GM23338 (cell line): Measurements from ENCODE around the gene NPAP1. TPM values are rescaled to one million over a fixed set of nuclear protein-coding genes. Genes with fewer than 3 reads are reported as not detected.

Source experiments
- ATAC-seq: fragments of 200-7000 bp; cut with Tn5 transposase; 3 replicates; pipeline ENCODE4 v1.9.1; 2020
- DNase-seq: peaks from one replicate; pipeline ENCODE4 v3.0.0-alpha.2; 2015; ENCODE audit warnings: low spot score
- H2AFZ ChIP-seq: fragments of 200-600 bp; sonication (generic); 2 replicates; pipeline ENCODE4 v1.8.0; 2016; ENCODE audit warnings: antibody characterized with exemption, mild to moderate bottlenecking, moderate library complexity
- H3F3A ChIP-seq: fragments of 200-600 bp; sonication (generic); replicated peaks from 2 replicates; pipeline ENCODE4 v1.8.0; 2017; ENCODE audit warnings: antibody characterized with exemption, mixed run types, low read depth
- H3K27ac ChIP-seq: fragments of 200-600 bp; sonication (generic); 2 replicates; pipeline ENCODE4 v1.6.1; 2016; ENCODE audit warnings: low read depth
- H3K27me3 ChIP-seq: fragments of 200-600 bp; sonication (generic); 2 replicates; pipeline ENCODE4 v1.8.0; 2016; ENCODE audit warnings: mild to moderate bottlenecking, mixed run types, moderate library complexity; ENCODE audit not compliant: insufficient read depth
- H3K36me3 ChIP-seq: fragments of 200-600 bp; sonication (generic); 2 replicates; pipeline ENCODE4 v1.8.0; 2016; ENCODE audit warnings: mild to moderate bottlenecking; ENCODE audit not compliant: insufficient read depth
- H3K4me1 ChIP-seq: fragments of 200-600 bp; sonication (generic); 2 replicates; pipeline ENCODE4 v1.8.0; 2016; ENCODE audit warnings: mild to moderate bottlenecking, moderate library complexity; ENCODE audit not compliant: insufficient read depth
- H3K4me2 ChIP-seq: fragments of 200-600 bp; sonication (generic); 2 replicates; pipeline ENCODE4 v1.7.1; 2017; ENCODE audit warnings: mixed run types
- H3K4me3 ChIP-seq: fragments of 200-600 bp; sonication (generic); 2 replicates; pipeline ENCODE4 v1.6.1; 2016; ENCODE audit warnings: mixed run types
- H3K79me2 ChIP-seq: fragments of 200-600 bp; sonication (generic); replicated peaks from 2 replicates; pipeline ENCODE4 v1.8.0; 2017; ENCODE audit warnings: mild to moderate bottlenecking; ENCODE audit not compliant: insufficient read depth
- H3K9me2 ChIP-seq: fragments of 200-600 bp; sonication (generic); 2 replicates; pipeline ENCODE4 v1.8.0; 2017; ENCODE audit not compliant: insufficient read depth
- H4K20me1 ChIP-seq: fragments of 200-600 bp; sonication (generic); replicated peaks from 2 replicates; pipeline ENCODE4 v1.8.0; 2017; ENCODE audit warnings: mild to moderate bottlenecking; ENCODE audit not compliant: insufficient read depth
- H3K27ac Mint-ChIP-seq: 2 replicates; pipeline ENCODE4 v1.8.0; 2020; ENCODE audit warnings: inconsistent platforms, mild to moderate bottlenecking, moderate library complexity, mixed read lengths
- H3K27me3 Mint-ChIP-seq: 3 replicates; pipeline ENCODE4 v1.8.0; 2022; ENCODE audit warnings: low read depth, mild to moderate bottlenecking, moderate library complexity, mixed read lengths, inconsistent platforms; ENCODE audit not compliant: insufficient read depth, poor library complexity
- H3K36me3 Mint-ChIP-seq: 3 replicates; pipeline ENCODE4 v1.8.0; 2021; ENCODE audit warnings: low read depth, mild to moderate bottlenecking, inconsistent platforms, moderate library complexity, mixed read lengths
- H3K4me1 Mint-ChIP-seq: 3 replicates; pipeline ENCODE4 v1.8.0; 2020; ENCODE audit warnings: mild to moderate bottlenecking, inconsistent platforms, mixed read lengths
- H3K4me3 Mint-ChIP-seq: 3 replicates; pipeline ENCODE4 v1.8.0; 2021; ENCODE audit warnings: moderate library complexity, mild to moderate bottlenecking, inconsistent platforms, mixed read lengths
- H3K9me3 Mint-ChIP-seq: 3 replicates; pipeline ENCODE4 v1.8.0; 2020; ENCODE audit warnings: moderate library complexity, mild to moderate bottlenecking, inconsistent platforms, mixed read lengths
- CREB1 ChIP-seq: fragments of 250-450 bp; sonication (Bioruptor Pico); IDR thresholded peaks from 2 replicates; pipeline ENCODE4 v1.5.0; 2020; ENCODE audit warnings: low read depth, mild to moderate bottlenecking, moderate library complexity
- CTCF ChIP-seq, 2 experiments: fragments of 200-600 bp in 1 of 2; sonication (generic) in 1 of 2; conservative IDR thresholded peaks; 2 replicates each; pipeline versions ENCODE4 v1.5.1 to v1.6.1; 2016 to 2017; ENCODE audit warnings: antibody characterized with exemption in 2 of 2, low read depth in 2 of 2, mild to moderate bottlenecking in 2 of 2, moderate library complexity in 1 of 2
- ETS1 ChIP-seq: IDR thresholded peaks from 2 replicates; pipeline ENCODE4 v1.6.1; 2016; ENCODE audit warnings: antibody characterized with exemption
- EZH2 ChIP-seq: fragments of 200-600 bp; sonication (generic); IDR thresholded peaks from one replicate; pipeline ENCODE4 v1.8.0; 2017; ENCODE audit warnings: antibody characterized with exemption, mild to moderate bottlenecking, low read depth; ENCODE audit not compliant: unreplicated experiment
- EZH2phosphoT487 ChIP-seq: fragments of 200-600 bp; sonication (generic); IDR thresholded peaks from one replicate; pipeline ENCODE4 v1.8.1; 2018; ENCODE audit warnings: antibody characterized with exemption; ENCODE audit not compliant: unreplicated experiment
- JUNB ChIP-seq: IDR thresholded peaks from one replicate; pipeline ENCODE4 v1.6.1; 2016; ENCODE audit warnings: antibody characterized with exemption; ENCODE audit not compliant: unreplicated experiment
- NANOG ChIP-seq: IDR thresholded peaks from 2 replicates; pipeline ENCODE4 v1.6.1; 2016; ENCODE audit warnings: antibody characterized with exemption, borderline replicate concordance
- POLR2AphosphoS5 ChIP-seq: IDR thresholded peaks from 2 replicates; pipeline ENCODE4 v1.6.1; 2016; ENCODE audit warnings: antibody characterized with exemption, low read depth
- REST ChIP-seq: IDR thresholded peaks from one replicate; pipeline ENCODE4 v1.6.1; 2018; ENCODE audit warnings: antibody characterized with exemption; ENCODE audit not compliant: unreplicated experiment
- STAT1 ChIP-seq: IDR thresholded peaks from one replicate; pipeline ENCODE4 v1.6.1; 2016; ENCODE audit warnings: antibody characterized with exemption; ENCODE audit not compliant: unreplicated experiment
- ZNF114 ChIP-seq: fragments of 250-450 bp; sonication (Bioruptor Pico); IDR thresholded peaks from 2 replicates; pipeline ENCODE4 v1.5.0; 2020; ENCODE audit warnings: mild to moderate bottlenecking, moderate library complexity
- ZNF331 ChIP-seq: fragments of 250-450 bp; sonication (Bioruptor Pico); IDR thresholded peaks from 2 replicates; pipeline ENCODE4 v1.5.0; 2020; ENCODE audit warnings: low read depth, mild to moderate bottlenecking, moderate library complexity
- polyA plus RNA-seq: library from polyadenylated mRNA; unstranded; fragments of >200 nt; fragmentation: Nextera tagmentation; extraction: Ambion mirVana; gene quantifications from 2 replicates; pipeline ENCODE4 v1.2.1, GENCODE V29; 2016
- total RNA-seq: library from RNA; depleted of rRNA; stranded (reverse); fragments of >200 nt; shearing (Covaris generic); gene quantifications from 2 replicates; pipeline ENCODE4 v1.2.3, GENCODE V29; 2014
- TF ChIP-seq, protein P1 (sequence below): fragments of 250-450 bp; sonication (Bioruptor Pico); IDR thresholded peaks from 2 replicates; pipeline ENCODE4 v1.5.0; 2020; ENCODE audit warnings: mild to moderate bottlenecking, moderate library complexity

NPAP1 gene
- total and polyA plus RNA-seq, 2 experiments from 2014 or later = 0.10 to 0.24 TPM

DNA sequence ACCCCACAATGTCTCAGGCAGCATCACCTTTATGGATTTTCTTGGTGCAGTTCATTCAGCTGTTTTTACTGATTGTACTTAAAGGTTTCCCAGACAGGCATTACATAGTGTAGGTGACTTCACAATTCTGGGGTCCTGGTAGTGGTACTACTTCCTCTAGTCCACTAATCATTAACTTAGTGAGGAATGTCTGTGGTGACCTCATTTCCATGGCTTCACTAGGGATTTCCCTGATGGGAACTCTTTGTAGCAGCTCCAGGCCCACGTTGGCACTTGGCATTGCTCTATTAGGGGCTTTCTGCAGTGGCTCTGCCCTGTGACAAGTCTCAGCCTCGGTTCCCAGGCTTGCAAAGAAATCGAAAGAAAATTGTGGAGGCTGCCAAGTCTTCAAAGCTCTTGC lies 48.1 kb upstream of the NPAP1 start:
- Mint-ChIP-seq H3K9me3 (peaks cover 76% of the 10 kb centered on the region), H3K4me1 (no peaks in the 10 kb centered on the region), H3K36me3 (peaks cover 11% of the 10 kb centered on the region), H3K27ac (no peak overlapping the region), H3K27me3 (peaks cover 2% of the 10 kb centered on the region), H3K4me3 (no peak overlapping the region)
- Histone ChIP-seq H2AFZ (no peak overlapping the region; the same call in 1 of the 2 replicates), H3K4me1 (no peaks in the 10 kb centered on the region), H3K79me2 (no peaks in the 10 kb centered on the region), H3K36me3 (peaks cover 2% of the 10 kb centered on the region; the same call in 1 of the 2 replicates), H3K27ac (no peak overlapping the region), H3K4me3 (no peak overlapping the region), H3K27me3 (no peaks in the 10 kb centered on the region), H3K4me2 (no peak overlapping the region), H3K9me2 (peaks cover 14% of the 10 kb centered on the region), H4K20me1 (no peaks in the 10 kb centered on the region), H3F3A (no peaks in the 10 kb centered on the region)
- no peak for ATAC-seq
- TF ChIP-seq STAT1 = no peak
- no peak for TF ChIP-seq POLR2AphosphoS5
- no peak for TF ChIP-seq EZH2phosphoT487
- no peak for TF ChIP-seq ZNF114 (CRISPR knock-in tag)
- TF ChIP-seq CREB1 (CRISPR knock-in tag) = no peak
- no peak for TF ChIP-seq ZNF331 (CRISPR knock-in tag)
- no peak for TF ChIP-seq JUNB
- TF ChIP-seq EZH2 = no peak
- no peak for TF ChIP-seq REST
- TF ChIP-seq ETS1 = no peak
- TF ChIP-seq CTCF (conservative IDR thresholded peaks at IDR 0.05; ENCODE audit: low read depth in 2 of 2) = no peak
- TF ChIP-seq NANOG = no peak
- TF ChIP-seq, protein P1, sequence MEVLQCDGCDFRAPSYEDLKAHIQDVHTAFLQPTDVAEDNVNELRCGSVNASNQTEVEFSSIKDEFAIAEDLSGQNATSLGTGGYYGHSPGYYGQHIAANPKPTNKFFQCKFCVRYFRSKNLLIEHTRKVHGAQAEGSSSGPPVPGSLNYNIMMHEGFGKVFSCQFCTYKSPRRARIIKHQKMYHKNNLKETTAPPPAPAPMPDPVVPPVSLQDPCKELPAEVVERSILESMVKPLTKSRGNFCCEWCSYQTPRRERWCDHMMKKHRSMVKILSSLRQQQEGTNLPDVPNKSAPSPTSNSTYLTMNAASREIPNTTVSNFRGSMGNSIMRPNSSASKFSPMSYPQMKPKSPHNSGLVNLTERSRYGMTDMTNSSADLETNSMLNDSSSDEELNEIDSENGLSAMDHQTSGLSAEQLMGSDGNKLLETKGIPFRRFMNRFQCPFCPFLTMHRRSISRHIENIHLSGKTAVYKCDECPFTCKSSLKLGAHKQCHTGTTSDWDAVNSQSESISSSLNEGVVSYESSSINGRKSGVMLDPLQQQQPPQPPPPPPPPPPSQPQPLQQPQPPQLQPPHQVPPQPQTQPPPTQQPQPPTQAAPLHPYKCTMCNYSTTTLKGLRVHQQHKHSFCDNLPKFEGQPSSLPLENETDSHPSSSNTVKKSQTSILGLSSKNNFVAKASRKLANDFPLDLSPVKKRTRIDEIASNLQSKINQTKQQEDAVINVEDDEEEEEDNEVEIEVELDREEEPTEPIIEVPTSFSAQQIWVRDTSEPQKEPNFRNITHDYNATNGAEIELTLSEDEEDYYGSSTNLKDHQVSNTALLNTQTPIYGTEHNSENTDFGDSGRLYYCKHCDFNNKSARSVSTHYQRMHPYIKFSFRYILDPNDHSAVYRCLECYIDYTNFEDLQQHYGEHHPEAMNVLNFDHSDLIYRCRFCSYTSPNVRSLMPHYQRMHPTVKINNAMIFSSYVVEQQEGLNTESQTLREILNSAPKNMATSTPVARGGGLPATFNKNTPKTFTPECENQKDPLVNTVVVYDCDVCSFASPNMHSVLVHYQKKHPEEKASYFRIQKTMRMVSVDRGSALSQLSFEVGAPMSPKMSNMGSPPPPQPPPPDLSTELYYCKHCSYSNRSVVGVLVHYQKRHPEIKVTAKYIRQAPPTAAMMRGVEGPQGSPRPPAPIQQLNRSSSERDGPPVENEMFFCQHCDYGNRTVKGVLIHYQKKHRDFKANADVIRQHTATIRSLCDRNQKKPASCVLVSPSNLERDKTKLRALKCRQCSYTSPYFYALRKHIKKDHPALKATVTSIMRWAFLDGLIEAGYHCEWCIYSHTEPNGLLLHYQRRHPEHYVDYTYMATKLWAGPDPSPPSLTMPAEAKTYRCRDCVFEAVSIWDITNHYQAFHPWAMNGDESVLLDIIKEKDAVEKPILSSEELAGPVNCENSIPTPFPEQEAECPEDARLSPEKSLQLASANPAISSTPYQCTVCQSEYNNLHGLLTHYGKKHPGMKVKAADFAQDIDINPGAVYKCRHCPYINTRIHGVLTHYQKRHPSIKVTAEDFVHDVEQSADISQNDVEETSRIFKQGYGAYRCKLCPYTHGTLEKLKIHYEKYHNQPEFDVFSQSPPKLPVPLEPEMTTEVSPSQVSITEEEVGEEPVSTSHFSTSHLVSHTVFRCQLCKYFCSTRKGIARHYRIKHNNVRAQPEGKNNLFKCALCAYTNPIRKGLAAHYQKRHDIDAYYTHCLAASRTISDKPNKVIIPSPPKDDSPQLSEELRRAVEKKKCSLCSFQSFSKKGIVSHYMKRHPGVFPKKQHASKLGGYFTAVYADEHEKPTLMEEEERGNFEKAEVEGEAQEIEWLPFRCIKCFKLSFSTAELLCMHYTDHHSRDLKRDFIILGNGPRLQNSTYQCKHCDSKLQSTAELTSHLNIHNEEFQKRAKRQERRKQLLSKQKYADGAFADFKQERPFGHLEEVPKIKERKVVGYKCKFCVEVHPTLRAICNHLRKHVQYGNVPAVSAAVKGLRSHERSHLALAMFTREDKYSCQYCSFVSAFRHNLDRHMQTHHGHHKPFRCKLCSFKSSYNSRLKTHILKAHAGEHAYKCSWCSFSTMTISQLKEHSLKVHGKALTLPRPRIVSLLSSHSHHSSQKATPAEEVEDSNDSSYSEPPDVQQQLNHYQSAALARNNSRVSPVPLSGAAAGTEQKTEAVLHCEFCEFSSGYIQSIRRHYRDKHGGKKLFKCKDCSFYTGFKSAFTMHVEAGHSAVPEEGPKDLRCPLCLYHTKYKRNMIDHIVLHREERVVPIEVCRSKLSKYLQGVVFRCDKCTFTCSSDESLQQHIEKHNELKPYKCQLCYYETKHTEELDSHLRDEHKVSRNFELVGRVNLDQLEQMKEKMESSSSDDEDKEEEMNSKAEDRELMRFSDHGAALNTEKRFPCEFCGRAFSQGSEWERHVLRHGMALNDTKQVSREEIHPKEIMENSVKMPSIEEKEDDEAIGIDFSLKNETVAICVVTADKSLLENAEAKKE (CRISPR knock-in tag) = no peak
- DNase-seq = no peak
